Thymus (tissue), 11 donors: ENCODE data around the gene TMEM169. TPM values are rescaled to one million over a fixed set of nuclear protein-coding genes. Genes with fewer than 3 reads are reported as not detected.

Source experiments
- DNase-seq, 9 donors: peaks; one replicate each; pipeline ENCODE4 v3.0.0-alpha.2; 2013; ENCODE audit warnings: low spot score in 9 of 9, low read depth in 6 of 9, missing footprints in 1 of 9
- H3K27ac ChIP-seq, 2 donors: one replicate each; pipeline ENCODE4 v1.5.1; 2013; ENCODE audit warnings: control low read depth in 1 of 2, low read depth in 1 of 2, low read length in 1 of 2, mild to moderate bottlenecking in 1 of 2, moderate library complexity in 1 of 2
- H3K27me3 ChIP-seq, 2 donors: one replicate each; pipeline ENCODE4 v1.5.1; 2013; ENCODE audit warnings: low read length in 1 of 2; ENCODE audit not compliant: control insufficient read depth in 2 of 2, insufficient read depth in 1 of 2
- H3K36me3 ChIP-seq, 2 donors: one replicate each; pipeline ENCODE4 v1.5.1; 2013; ENCODE audit warnings: low read length in 1 of 2, mild to moderate bottlenecking in 1 of 2, moderate library complexity in 1 of 2; ENCODE audit not compliant: control insufficient read depth in 2 of 2, insufficient read depth in 2 of 2
- H3K4me1 ChIP-seq, 2 donors: one replicate each; pipeline ENCODE4 v1.5.1; 2013; ENCODE audit warnings: low read length in 2 of 2; ENCODE audit not compliant: control insufficient read depth in 2 of 2, insufficient read depth in 2 of 2
- H3K4me3 ChIP-seq, 2 donors: one replicate each; pipeline ENCODE4 v1.5.1; 2013; ENCODE audit warnings: low read length in 2 of 2, control low read depth in 1 of 2, mild to moderate bottlenecking in 1 of 2
- H3K9me3 ChIP-seq, 2 donors: one replicate each; pipeline ENCODE4 v1.5.1; 2013; ENCODE audit warnings: low read length in 1 of 2, mild to moderate bottlenecking in 1 of 2; ENCODE audit not compliant: control insufficient read depth in 2 of 2, insufficient read depth in 1 of 2
- WGBS: extraction: QIAGEN DNeasy Blood & Tissue Kit; methylation state at CpG from one replicate; pipeline ENCODE4 v1.1.7; 2013; 5-methylcytosine and 5-hydroxymethylcytosine counted together
- polyA plus RNA-seq: library from polyadenylated mRNA; stranded (reverse); fragments of 200-250 nt; gene quantifications from one replicate; pipeline ENCODE4 v1.2.3, GENCODE V29; 2013
- total RNA-seq: library from RNA; stranded (reverse); fragments of 120-200 nt; gene quantifications from one replicate; pipeline ENCODE4 v1.2.4, GENCODE V29; 2013
- donor health status: healthy.

TMEM169 gene
- total and polyA plus RNA-seq, 2 donors: 1.0 to 1.1 TPM

DNA sequence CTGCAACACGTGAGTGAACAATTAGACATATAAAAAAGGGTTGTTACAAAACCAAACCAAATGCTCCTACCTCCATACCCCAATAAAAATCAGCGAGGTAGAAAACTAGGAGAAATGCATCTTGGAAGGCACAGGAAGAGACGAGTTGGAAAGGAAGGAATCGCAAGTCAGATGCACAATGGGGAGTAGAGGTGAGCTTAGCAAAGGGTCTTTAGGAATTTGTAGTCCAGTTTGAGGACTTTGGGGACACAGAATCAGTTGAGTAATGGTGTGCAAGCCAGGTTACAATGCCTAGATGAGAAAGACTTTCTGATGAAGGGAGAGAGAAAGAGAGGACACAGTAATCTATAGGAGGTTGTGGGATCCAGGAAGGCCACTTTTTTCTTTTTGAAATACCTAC is 63.1 kb downstream of the TMEM169 start:
- Histone ChIP-seq H3K9me3 (no peaks in the 10 kb centered on the region), H3K36me3 (peaks cover 52 to 97% of the 10 kb centered on the region in 2 donors), H3K27me3 (no peaks in the 10 kb centered on the region), H3K27ac (no peak overlapping the region), H3K4me3 (no peak overlapping the region), H3K4me1 (peaks cover 0 to 3% of the 10 kb centered on the region in 2 donors)
- WGBS: over 99% methylated on average over 4 of the region's 4 CpGs
- DNase-seq: no peak

DNA sequence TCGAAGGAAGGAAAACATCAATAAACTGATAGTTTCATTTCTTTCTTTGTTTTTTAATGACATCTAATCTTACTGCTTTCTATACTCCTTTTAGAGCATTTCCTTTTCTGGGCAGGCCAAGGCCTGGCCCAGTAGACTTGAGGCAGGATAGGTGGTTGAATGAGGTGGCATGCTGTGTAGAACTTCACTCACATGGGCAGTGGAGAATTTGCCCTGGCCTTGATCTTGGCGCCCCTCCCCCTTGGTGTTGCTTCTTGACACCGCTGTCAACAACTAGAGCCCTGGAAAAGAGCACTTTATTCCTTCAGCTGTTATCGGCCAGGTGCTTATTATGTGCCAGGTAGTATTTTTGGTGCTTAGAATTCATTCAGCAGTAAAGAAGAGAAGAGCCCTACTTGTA is 64.9 kb downstream of the TMEM169 start:
- peaks cover 0 to 3% of the 10 kb centered on the region in 2 donors for H3K4me1 ChIP-seq
- H3K36me3 ChIP-seq: peaks cover 49 to 97% of the 10 kb centered on the region in 2 donors
- H3K27me3 ChIP-seq: no peaks in the 10 kb centered on the region
- no peak overlapping the region for H3K4me3 ChIP-seq
- H3K27ac ChIP-seq: no peak overlapping the region
- 74% methylated on average over 4 of the region's 4 CpGs for WGBS
- no peak for DNase-seq
- H3K9me3 ChIP-seq: no peaks in the 10 kb centered on the region

DNA sequence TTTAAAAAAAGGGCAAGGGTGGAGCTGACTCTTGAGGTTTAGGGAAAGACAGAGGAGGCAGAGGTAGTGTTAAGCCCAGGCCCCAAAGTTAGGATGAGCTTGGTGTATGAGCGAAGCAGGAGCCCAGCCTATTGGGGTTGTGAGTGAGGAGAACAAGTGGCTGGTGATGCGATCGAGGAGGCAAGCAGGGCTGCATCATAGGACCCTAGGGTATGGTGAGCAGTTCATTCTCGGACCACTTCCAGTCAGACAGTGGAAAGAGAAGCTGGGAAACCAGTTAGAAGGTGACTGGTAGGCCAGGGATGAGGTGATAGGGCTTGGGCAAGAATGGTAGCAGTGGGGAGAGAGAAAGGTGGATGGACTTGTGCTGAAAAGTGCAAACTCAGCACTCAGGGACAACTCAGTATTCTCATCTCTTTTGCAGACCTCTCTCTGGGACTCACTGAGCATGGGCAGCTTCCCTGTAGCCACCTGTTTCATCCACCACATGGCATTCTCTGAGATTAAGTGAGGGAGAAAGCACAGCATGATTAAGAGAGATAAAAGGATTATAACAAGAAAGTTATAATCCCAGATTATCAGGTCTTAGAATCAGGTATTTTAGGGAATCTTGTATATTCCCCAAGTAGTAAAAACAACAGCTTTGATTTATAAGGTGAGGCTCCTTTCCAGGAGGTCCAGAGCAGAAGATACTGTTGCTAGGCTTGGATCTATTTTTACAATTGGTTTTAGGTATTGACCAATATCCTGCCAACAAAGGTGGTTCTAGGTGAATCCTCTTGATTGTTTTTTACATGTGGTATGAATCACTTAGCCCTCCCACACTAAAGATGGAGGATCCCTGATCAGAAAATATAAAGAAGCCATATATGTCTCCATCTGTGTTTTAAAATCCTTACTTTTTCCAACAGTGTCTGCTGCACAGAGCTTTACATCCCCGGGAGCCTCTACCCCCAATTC is 65.7 kb downstream of the TMEM169 start:
- H3K27me3 ChIP-seq: no peaks in the 10 kb centered on the region
- 99% methylated on average over 5 of the region's 5 CpGs for WGBS
- DNase-seq: no peak
- no peak overlapping the region for H3K4me3 ChIP-seq
- H3K36me3 ChIP-seq: peaks cover 51 to 97% of the 10 kb centered on the region in 2 donors
- peaks cover 0 to under 1% of the 10 kb centered on the region in 2 donors for H3K4me1 ChIP-seq
- H3K9me3 ChIP-seq: no peaks in the 10 kb centered on the region
- H3K27ac ChIP-seq: no peak overlapping the region

DNA sequence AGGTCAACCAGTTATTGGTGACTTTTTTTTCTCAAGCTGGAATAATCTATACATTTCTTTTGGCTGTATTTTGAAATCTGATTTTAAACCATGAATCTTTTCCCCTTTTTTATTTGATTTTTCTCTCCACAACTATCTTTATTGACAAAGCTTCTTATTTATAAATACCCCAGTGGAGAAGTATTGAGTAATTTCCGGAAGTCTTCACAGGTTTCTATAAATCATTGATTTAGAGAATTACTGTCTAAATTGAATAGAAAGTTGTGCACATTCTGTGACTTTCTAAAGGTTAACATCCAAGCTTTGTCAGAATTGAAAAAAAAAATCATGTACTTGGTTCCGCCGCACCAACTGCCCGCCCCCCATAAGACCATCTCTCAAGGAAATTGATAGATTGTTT is 67.3 kb downstream of the TMEM169 start:
- 99% methylated on average over 4 of the region's 4 CpGs for WGBS
- Histone ChIP-seq H3K4me3 (no peak overlapping the region), H3K9me3 (no peaks in the 10 kb centered on the region), H3K27ac (no peak overlapping the region), H3K36me3 (peaks cover 51 to 98% of the 10 kb centered on the region in 2 donors), H3K27me3 (no peaks in the 10 kb centered on the region), H3K4me1 (no peaks in the 10 kb centered on the region)
- no peak for DNase-seq

DNA sequence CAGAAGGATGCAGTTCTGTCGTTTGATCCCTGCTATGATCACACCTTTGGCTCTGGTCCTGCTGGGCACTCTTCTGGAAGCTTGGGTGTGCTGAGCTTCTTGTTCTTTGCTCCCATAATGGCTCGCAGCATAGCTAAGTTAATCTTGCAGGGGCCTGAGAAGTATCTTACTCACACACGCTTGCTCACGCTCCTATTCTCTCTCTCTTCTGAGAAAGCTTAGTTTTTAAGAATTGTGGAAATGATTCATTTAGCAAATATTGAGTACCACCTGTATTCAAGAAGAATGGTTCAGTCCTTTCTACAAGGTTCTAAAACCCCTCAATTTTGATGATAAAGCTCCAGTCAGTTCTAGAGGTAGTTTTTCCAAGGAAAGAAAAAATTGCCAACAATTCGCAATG is 68.0 kb downstream of the TMEM169 start:
- peaks cover 51 to 98% of the 10 kb centered on the region in 2 donors for H3K36me3 ChIP-seq
- WGBS: 95% methylated on average over 5 of the region's 5 CpGs

DNA sequence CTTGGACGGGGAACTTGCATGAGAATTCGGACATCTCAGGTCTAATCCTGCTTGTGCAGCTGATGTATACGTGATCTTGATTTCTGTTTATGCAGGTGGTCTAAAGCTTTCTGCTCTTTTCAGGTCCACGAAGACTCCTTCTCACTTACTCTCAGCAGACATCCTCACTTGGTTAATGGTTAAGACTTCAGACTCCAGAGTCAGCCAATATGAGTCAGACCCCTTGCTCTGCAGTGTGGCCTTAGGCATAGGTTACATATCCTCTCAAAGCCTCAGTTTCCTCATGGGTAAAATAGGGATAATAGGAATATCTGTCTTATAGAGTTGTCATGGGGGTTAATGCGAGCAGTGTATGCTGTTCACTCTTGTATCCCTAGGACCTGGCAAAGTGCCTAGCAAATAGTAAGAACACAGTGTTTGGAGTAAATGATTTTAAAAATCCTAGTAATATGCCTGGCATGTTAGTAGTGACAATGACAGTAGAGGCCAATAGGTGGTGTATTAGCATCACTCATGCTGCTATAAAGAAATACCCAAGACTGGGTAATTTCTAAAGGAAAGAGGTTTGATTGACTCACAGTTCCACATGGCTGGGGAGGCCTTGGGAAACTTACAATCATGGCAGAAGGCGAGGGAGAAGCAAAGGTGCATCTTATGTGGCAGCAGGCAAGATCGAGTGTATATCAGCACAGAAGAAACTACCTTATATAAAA is 69.8 kb downstream of the TMEM169 start:
- WGBS: 98% methylated on average over 7 of the region's 7 CpGs
- Histone ChIP-seq H3K4me1 (no peaks in the 10 kb centered on the region), H3K27me3 (no peaks in the 10 kb centered on the region), H3K27ac (no peak overlapping the region), H3K36me3 (peaks cover 51 to 98% of the 10 kb centered on the region in 2 donors), H3K4me3 (no peak overlapping the region), H3K9me3 (no peaks in the 10 kb centered on the region)
- DNase-seq: no peak

More for the DNA sequence above, 68.0 kb downstream of the TMEM169 start:
- H3K9me3 ChIP-seq: no peaks in the 10 kb centered on the region
- no peak overlapping the region for H3K4me3 ChIP-seq
- no peaks in the 10 kb centered on the region for H3K4me1 ChIP-seq
- no peak for DNase-seq
- H3K27ac ChIP-seq: no peak overlapping the region
- no peaks in the 10 kb centered on the region for H3K27me3 ChIP-seq

Other genes with a start within 250 kb of the TMEM169 start
- 19.7 TPM for gene MREG, start 68.4 kb upstream of the TMEM169 start, total RNA-seq
- 16.3 TPM for gene MREG, start 68.4 kb upstream of the TMEM169 start, polyA plus RNA-seq
- gene PECR, start 110 bp upstream of the TMEM169 start, total RNA-seq: 10.1 TPM
- gene PECR, start 110 bp upstream of the TMEM169 start, polyA plus RNA-seq: 5.7 TPM
- 390 TPM for gene XRCC5, start 27.4 kb downstream of the TMEM169 start, total RNA-seq
- 113 TPM for gene XRCC5, start 27.4 kb downstream of the TMEM169 start, polyA plus RNA-seq